GM23338 (cell line): ENCODE measurements around the gene TMIGD3. TPM values are rescaled to one million over a fixed set of nuclear protein-coding genes. Genes with fewer than 3 reads are reported as not detected.

ENCODE experiments used
- ATAC-seq: fragments of 200-7000 bp; cut with Tn5 transposase; 3 replicates; pipeline ENCODE4 v1.9.1; 2020
- DNase-seq: peaks from one replicate; pipeline ENCODE4 v3.0.0-alpha.2; 2015; ENCODE audit warnings: low spot score
- H2AFZ ChIP-seq: fragments of 200-600 bp; sonication (generic); 2 replicates; pipeline ENCODE4 v1.8.0; 2016; ENCODE audit warnings: antibody characterized with exemption, mild to moderate bottlenecking, moderate library complexity
- H3F3A ChIP-seq: fragments of 200-600 bp; sonication (generic); replicated peaks from 2 replicates; pipeline ENCODE4 v1.8.0; 2017; ENCODE audit warnings: antibody characterized with exemption, mixed run types, low read depth
- H3K27ac ChIP-seq: fragments of 200-600 bp; sonication (generic); 2 replicates; pipeline ENCODE4 v1.6.1; 2016; ENCODE audit warnings: low read depth
- H3K27me3 ChIP-seq: fragments of 200-600 bp; sonication (generic); 2 replicates; pipeline ENCODE4 v1.8.0; 2016; ENCODE audit warnings: mild to moderate bottlenecking, mixed run types, moderate library complexity; ENCODE audit not compliant: insufficient read depth
- H3K36me3 ChIP-seq: fragments of 200-600 bp; sonication (generic); 2 replicates; pipeline ENCODE4 v1.8.0; 2016; ENCODE audit warnings: mild to moderate bottlenecking; ENCODE audit not compliant: insufficient read depth
- H3K4me1 ChIP-seq: fragments of 200-600 bp; sonication (generic); 2 replicates; pipeline ENCODE4 v1.8.0; 2016; ENCODE audit warnings: mild to moderate bottlenecking, moderate library complexity; ENCODE audit not compliant: insufficient read depth
- H3K4me2 ChIP-seq: fragments of 200-600 bp; sonication (generic); 2 replicates; pipeline ENCODE4 v1.7.1; 2017; ENCODE audit warnings: mixed run types
- H3K4me3 ChIP-seq: fragments of 200-600 bp; sonication (generic); 2 replicates; pipeline ENCODE4 v1.6.1; 2016; ENCODE audit warnings: mixed run types
- H3K79me2 ChIP-seq: fragments of 200-600 bp; sonication (generic); replicated peaks from 2 replicates; pipeline ENCODE4 v1.8.0; 2017; ENCODE audit warnings: mild to moderate bottlenecking; ENCODE audit not compliant: insufficient read depth
- H3K9me2 ChIP-seq: fragments of 200-600 bp; sonication (generic); 2 replicates; pipeline ENCODE4 v1.8.0; 2017; ENCODE audit not compliant: insufficient read depth
- H4K20me1 ChIP-seq: fragments of 200-600 bp; sonication (generic); replicated peaks from 2 replicates; pipeline ENCODE4 v1.8.0; 2017; ENCODE audit warnings: mild to moderate bottlenecking; ENCODE audit not compliant: insufficient read depth
- H3K27ac Mint-ChIP-seq: 2 replicates; pipeline ENCODE4 v1.8.0; 2020; ENCODE audit warnings: inconsistent platforms, mild to moderate bottlenecking, moderate library complexity, mixed read lengths
- H3K27me3 Mint-ChIP-seq: 3 replicates; pipeline ENCODE4 v1.8.0; 2022; ENCODE audit warnings: low read depth, mild to moderate bottlenecking, moderate library complexity, mixed read lengths, inconsistent platforms; ENCODE audit not compliant: insufficient read depth, poor library complexity
- H3K36me3 Mint-ChIP-seq: 3 replicates; pipeline ENCODE4 v1.8.0; 2021; ENCODE audit warnings: low read depth, mild to moderate bottlenecking, inconsistent platforms, moderate library complexity, mixed read lengths
- H3K4me1 Mint-ChIP-seq: 3 replicates; pipeline ENCODE4 v1.8.0; 2020; ENCODE audit warnings: mild to moderate bottlenecking, inconsistent platforms, mixed read lengths
- H3K4me3 Mint-ChIP-seq: 3 replicates; pipeline ENCODE4 v1.8.0; 2021; ENCODE audit warnings: moderate library complexity, mild to moderate bottlenecking, inconsistent platforms, mixed read lengths
- H3K9me3 Mint-ChIP-seq: 3 replicates; pipeline ENCODE4 v1.8.0; 2020; ENCODE audit warnings: moderate library complexity, mild to moderate bottlenecking, inconsistent platforms, mixed read lengths
- EZH2 ChIP-seq: fragments of 200-600 bp; sonication (generic); IDR thresholded peaks from one replicate; pipeline ENCODE4 v1.8.0; 2017; ENCODE audit warnings: antibody characterized with exemption, mild to moderate bottlenecking, low read depth; ENCODE audit not compliant: unreplicated experiment
- JUNB ChIP-seq: IDR thresholded peaks from one replicate; pipeline ENCODE4 v1.6.1; 2016; ENCODE audit warnings: antibody characterized with exemption; ENCODE audit not compliant: unreplicated experiment
- POLR2AphosphoS5 ChIP-seq: IDR thresholded peaks from 2 replicates; pipeline ENCODE4 v1.6.1; 2016; ENCODE audit warnings: antibody characterized with exemption, low read depth
- STAT1 ChIP-seq: IDR thresholded peaks from one replicate; pipeline ENCODE4 v1.6.1; 2016; ENCODE audit warnings: antibody characterized with exemption; ENCODE audit not compliant: unreplicated experiment
- ZNF331 ChIP-seq: fragments of 250-450 bp; sonication (Bioruptor Pico); IDR thresholded peaks from 2 replicates; pipeline ENCODE4 v1.5.0; 2020; ENCODE audit warnings: low read depth, mild to moderate bottlenecking, moderate library complexity
- ZNF462 ChIP-seq: fragments of 250-450 bp; sonication (Bioruptor Pico); IDR thresholded peaks from 2 replicates; pipeline ENCODE4 v1.5.0; 2020; ENCODE audit warnings: mild to moderate bottlenecking, moderate library complexity
- long read RNA-seq: library from polyadenylated mRNA; unstranded; transcript quantifications from one replicate; pipeline ENCODE4 v2.0.0, GENCODE V29; 2020; ENCODE audit not compliant: unreplicated experiment
- polyA plus RNA-seq: library from polyadenylated mRNA; unstranded; fragments of >200 nt; fragmentation: Nextera tagmentation; extraction: Ambion mirVana; gene quantifications from 2 replicates; pipeline ENCODE4 v1.2.1, GENCODE V29; 2016
- total RNA-seq: library from RNA; depleted of rRNA; stranded (reverse); fragments of >200 nt; shearing (Covaris generic); gene quantifications from 2 replicates; pipeline ENCODE4 v1.2.3, GENCODE V29; 2014; rRNA removed
- TF ChIP-seq, protein P1 (sequence below): IDR thresholded peaks from one replicate; pipeline ENCODE4 v1.6.1; 2018; ENCODE audit warnings: antibody characterized with exemption; ENCODE audit not compliant: unreplicated experiment
- TF ChIP-seq, protein P2 (sequence below), 2 experiments: fragments of 200-600 bp in 1 of 2; sonication (generic) in 1 of 2; conservative IDR thresholded peaks; 2 replicates each; pipeline versions ENCODE4 v1.5.1 to v1.6.1; 2016 to 2017; ENCODE audit warnings: antibody characterized with exemption in 2 of 2, low read depth in 2 of 2, mild to moderate bottlenecking in 2 of 2, moderate library complexity in 1 of 2

TMIGD3 gene
- total RNA-seq (not detected in 2 replicates), polyA plus RNA-seq (not detected in 2 replicates)
- long read RNA-seq: 0 reads

GRCh38 chr1:111503585-111504060 lies at the start of gene TMIGD3, which contains the start of gene ADORA3:
Gene TMIGD3, minus strand, starts transcription at chr1:111503633. Its CDS starts 279 bp downstream, at chr1:111503354.
Gene ADORA3, minus strand, starts transcription at chr1:111503633. Its CDS starts 279 bp downstream, at chr1:111503354.
- H3K4me3 ChIP-seq: no peak within 1 kb of the TSS
- DNase-seq (no peak), ATAC-seq (no peak)
- H3K9me2 ChIP-seq: peaks cover 8% of the 10 kb centered on the region; the same call in 1 of the 2 replicates
- Mint-ChIP-seq H3K4me1 (peaks cover 5% of the 10 kb centered on the region; the same call in 2 of the 3 replicates), H3K9me3 (no peaks in the 10 kb centered on the region), H3K36me3 (no peaks in the 10 kb centered on the region), H3K4me3 (no peak within 1 kb of the TSS), H3K27ac (no peak within 1 kb of the TSS), H3K27me3 (peaks cover 5% of the 10 kb centered on the region)
- H3K4me2 ChIP-seq: no peak within 1 kb of the TSS
- no peak for TF ChIP-seq EZH2
- TF ChIP-seq ZNF331 (CRISPR knock-in tag): no peak
- TF ChIP-seq ZNF462: no peak
- TF ChIP-seq, protein P1, sequence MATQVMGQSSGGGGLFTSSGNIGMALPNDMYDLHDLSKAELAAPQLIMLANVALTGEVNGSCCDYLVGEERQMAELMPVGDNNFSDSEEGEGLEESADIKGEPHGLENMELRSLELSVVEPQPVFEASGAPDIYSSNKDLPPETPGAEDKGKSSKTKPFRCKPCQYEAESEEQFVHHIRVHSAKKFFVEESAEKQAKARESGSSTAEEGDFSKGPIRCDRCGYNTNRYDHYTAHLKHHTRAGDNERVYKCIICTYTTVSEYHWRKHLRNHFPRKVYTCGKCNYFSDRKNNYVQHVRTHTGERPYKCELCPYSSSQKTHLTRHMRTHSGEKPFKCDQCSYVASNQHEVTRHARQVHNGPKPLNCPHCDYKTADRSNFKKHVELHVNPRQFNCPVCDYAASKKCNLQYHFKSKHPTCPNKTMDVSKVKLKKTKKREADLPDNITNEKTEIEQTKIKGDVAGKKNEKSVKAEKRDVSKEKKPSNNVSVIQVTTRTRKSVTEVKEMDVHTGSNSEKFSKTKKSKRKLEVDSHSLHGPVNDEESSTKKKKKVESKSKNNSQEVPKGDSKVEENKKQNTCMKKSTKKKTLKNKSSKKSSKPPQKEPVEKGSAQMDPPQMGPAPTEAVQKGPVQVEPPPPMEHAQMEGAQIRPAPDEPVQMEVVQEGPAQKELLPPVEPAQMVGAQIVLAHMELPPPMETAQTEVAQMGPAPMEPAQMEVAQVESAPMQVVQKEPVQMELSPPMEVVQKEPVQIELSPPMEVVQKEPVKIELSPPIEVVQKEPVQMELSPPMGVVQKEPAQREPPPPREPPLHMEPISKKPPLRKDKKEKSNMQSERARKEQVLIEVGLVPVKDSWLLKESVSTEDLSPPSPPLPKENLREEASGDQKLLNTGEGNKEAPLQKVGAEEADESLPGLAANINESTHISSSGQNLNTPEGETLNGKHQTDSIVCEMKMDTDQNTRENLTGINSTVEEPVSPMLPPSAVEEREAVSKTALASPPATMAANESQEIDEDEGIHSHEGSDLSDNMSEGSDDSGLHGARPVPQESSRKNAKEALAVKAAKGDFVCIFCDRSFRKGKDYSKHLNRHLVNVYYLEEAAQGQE: no peak
- TF ChIP-seq POLR2AphosphoS5: no peak
- TF ChIP-seq, protein P2, sequence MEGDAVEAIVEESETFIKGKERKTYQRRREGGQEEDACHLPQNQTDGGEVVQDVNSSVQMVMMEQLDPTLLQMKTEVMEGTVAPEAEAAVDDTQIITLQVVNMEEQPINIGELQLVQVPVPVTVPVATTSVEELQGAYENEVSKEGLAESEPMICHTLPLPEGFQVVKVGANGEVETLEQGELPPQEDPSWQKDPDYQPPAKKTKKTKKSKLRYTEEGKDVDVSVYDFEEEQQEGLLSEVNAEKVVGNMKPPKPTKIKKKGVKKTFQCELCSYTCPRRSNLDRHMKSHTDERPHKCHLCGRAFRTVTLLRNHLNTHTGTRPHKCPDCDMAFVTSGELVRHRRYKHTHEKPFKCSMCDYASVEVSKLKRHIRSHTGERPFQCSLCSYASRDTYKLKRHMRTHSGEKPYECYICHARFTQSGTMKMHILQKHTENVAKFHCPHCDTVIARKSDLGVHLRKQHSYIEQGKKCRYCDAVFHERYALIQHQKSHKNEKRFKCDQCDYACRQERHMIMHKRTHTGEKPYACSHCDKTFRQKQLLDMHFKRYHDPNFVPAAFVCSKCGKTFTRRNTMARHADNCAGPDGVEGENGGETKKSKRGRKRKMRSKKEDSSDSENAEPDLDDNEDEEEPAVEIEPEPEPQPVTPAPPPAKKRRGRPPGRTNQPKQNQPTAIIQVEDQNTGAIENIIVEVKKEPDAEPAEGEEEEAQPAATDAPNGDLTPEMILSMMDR (conservative IDR thresholded peaks at IDR 0.05; ENCODE audit: low read depth in 2 of 2): no peak
- TF ChIP-seq JUNB: no peak
- TF ChIP-seq STAT1: no peak
- H3K36me3 ChIP-seq: no peaks in the 10 kb centered on the region
- H3K27me3 ChIP-seq: no peaks in the 10 kb centered on the region
- H4K20me1 ChIP-seq: no peaks in the 10 kb centered on the region
- H3K27ac ChIP-seq: no peak within 1 kb of the TSS
- H3K4me1 ChIP-seq: peaks cover 12% of the 10 kb centered on the region
- H2AFZ ChIP-seq: no peak within 1 kb of the TSS
- no peaks in the 10 kb centered on the region; the same call in 1 of the 2 replicates for H3F3A ChIP-seq
- H3K79me2 ChIP-seq: no peaks in the 10 kb centered on the region
